ENCODE data around the gene TAF11L8.
"Not testable (repeated sequence)": the region's sequence is repeated elsewhere in the genome, so short reads cannot be mapped to it uniquely, and the experiment has no call there.

TAF11L8 gene

DNA sequence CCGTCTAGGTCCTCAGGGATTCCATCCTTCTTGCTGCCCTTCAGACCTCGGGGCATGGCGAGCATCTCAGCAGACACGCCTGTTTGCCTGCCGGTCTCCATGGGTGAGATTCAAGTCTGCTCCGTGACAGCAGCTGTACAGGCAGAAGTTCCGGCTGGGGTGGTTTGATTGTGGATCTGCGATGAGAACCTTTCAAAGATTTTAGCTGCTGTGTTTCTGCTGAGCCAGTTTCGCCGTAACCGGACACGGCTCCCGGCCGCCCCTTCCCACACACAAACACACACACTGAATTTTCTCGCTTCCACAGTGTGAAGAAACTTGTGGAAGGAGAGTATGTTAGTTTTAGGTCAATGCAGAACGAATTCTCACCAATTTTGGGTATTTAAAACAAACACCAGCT is at the start of gene TAF11L8:
Gene TAF11L8 (minus strand): TSS at position 101 of the 400 bp plus-strand sequence.
- DNase-seq (ENCODE audit: low read depth in 2 of 3, low spot score in 2 of 3), result not testable (repeated sequence)

DNA sequence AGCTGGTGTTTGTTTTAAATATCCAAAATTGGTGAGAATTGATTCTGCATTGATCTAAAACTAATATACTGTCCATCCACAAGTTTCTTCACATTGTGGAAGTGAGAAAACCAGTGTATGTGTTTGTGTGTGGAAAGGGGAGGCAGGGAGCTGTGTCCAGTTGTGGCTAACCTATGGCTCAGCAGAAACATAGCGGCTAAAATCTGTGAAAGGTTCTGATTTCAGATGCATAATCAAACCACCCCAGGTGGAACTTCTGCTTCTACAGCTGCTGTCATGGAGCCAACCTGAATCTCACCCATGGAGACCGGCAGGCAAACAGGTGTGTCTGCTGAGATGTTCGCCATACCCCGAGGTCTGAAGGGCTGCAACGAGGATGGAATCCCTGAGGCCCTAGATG is 43.4 kb upstream of the TAF11L8 start, which contains the start of gene TAF11L14:
Gene TAF11L14 (plus strand): TSS at position 301 of the 400 bp plus-strand sequence.
- no peak for DNase-seq (ENCODE audit: low read depth in 2 of 3, low spot score in 2 of 3)

DNA sequence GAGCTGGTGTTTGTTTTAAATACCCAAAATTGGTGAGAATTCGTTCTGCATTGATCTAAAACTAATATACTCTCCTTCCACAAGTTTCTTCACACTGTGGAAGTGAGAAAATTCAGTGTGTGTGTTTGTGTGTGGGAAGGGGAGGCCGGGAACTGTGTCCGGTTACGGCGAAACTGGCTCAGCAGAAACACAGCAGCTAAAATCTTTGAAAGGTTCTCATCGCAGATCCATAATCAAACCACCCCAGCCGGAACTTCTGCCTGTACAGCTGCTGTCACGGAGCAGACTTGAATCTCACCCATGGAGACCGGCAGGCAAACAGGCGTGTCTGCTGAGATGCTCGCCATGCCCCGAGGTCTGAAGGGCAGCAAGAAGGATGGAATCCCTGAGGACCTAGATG is 41.0 kb upstream of the TAF11L8 start, which contains the start of gene TAF11L13:
Gene TAF11L13 (plus strand): TSS at position 301 of the 400 bp plus-strand sequence.
- DNase-seq (ENCODE audit: low read depth in 2 of 3, low spot score in 2 of 3), result not testable (repeated sequence)

DNA sequence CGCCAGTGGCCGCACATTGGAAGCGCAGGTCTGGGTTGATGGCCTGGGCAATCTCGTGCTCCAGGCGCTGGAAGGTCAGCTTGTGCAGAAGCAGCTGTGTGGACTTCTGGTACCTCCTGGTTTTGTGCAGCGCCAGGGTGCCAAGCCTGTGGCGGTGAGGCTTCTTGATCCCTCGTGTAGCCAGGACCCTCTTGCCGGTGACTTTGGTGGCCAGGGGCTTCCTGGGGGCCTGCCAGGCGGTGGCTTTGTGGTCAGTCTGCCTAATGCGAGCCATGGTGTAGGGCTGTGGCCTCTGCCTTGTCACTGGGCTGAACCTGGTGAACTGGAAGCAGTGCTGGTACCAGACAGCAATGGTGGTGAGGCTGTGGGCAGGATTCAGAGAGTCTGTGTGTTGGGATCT is 34.9 kb upstream of the TAF11L8 start:
- DNase-seq (ENCODE audit: low read depth in 2 of 3, low spot score in 2 of 3), result no peak

DNA sequence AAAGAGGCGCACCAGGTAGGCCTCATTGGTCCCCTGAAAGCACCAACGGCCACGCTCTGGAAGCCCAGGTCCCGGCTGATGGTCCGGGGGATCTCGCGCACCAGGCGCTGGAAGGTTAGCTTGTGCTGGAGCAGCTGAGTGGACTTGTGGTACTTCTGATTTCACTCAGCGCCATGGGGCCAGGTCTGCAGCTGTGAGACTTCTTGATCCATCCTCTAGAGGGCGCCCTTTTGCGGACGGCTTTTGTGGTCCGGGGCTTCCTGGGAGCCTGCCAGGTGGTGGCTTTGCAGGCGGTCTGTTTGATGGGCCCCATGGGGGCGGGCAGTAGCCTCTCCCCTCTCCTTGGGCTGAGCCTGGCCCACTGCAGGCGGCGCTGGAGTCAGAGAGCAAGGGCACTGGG is 29.9 kb upstream of the TAF11L8 start:
- DNase-seq (ENCODE audit: low read depth in 2 of 3, low spot score in 2 of 3), result no peak

DNA sequence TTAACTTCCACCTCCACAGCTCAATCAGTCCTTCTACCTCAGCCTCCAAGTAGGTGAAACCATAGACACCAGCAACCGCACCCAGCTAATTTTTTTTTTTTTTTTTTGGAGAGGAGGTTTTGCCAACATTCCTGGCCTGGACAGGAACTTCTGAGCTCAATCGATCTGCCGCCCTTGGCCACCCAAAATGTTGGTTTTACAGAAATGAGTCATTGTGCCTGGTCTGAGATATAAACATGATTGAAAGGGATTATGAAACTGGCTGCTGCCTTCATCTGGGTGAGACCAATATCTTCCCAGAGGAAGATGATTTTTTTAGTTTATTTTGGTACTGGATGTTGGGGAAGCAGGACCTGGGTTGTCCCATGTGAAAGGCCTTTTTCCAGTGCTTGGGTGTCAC is 28.6 kb upstream of the TAF11L8 start:
- no peak for DNase-seq (ENCODE audit: low read depth in 2 of 3, low spot score in 2 of 3)

DNA sequence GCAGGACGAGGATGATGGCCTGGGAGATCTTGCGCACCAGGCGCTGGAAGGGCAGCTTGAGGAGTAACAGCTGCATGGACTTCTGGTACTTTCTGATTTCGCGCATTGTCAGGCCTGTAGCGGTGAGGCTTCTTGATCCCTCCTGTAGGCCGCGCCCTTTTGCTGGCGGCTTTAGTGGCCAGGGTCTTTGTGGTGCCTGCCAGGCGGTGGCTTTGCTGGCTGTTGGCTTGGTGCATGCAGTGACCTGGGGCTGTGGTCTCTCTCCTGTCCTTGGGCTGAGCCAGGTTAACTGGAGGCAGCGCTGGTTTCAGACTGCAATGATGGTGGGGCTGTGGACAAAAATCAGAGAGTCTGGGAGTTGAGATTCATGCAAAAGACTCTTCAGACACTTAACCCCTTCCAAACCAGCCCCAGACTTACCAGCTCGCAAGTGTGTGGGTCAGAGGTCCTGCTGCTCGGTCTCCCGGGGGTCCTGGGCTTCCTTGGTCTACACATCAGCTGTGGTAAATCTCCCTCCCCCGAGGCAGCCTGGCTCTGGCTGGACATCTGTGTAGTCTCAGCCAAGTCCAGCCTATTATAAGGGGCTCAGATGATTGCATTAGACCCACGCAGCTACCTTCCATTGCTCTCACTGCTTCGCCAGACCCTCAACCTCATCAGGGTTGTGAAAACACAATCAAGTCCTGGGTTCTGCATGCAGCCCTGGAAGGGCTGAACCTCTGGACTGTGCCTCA is 24.3 kb upstream of the TAF11L8 start:
- DNase-seq (ENCODE audit: low read depth in 2 of 3, low spot score in 2 of 3), result no peak

DNA sequence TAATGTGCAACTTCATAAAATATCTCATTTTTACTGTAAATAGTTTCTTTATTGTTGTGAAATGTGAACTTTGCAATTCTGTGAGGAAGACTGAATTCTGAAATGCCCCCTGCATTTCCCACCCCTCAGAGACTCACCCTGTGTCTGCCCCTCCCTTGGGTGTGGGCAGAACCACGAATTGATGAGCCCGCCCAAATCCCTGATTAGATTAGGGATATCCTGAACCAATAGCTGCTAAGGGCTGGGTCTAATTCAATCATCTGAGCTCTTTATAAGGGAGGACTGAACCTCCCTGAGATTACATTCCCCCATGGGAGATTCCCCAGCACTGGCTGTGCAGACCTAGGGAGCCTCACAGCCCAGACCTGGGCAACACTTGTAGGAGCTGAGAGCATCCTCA is 19.3 kb upstream of the TAF11L8 start, which contains the start of gene TAF11L12:
Gene TAF11L12 (plus strand): TSS at position 301 of the 400 bp plus-strand sequence.
- not testable (repeated sequence) for DNase-seq (ENCODE audit: low read depth in 2 of 3, low spot score in 2 of 3)

DNA sequence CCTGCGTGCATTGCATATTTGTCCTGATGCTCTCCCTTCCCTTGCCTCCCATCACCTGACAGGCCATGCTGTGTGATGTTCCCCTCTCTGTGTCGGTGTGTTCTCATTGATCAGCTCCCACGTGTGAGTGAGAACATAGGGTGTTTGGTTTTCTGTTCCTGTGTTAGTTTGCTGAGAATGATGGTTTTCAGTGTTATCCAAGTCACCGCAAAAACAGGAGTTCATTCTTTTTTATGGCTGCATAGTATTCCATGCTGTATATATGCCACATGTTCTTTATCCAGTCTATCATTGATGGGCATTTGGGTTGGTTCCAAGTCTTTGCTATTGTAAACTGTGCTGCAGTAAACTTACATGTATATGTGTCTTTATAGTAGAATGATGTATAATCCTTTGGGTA is 16.7 kb upstream of the TAF11L8 start:
- not testable (repeated sequence) for DNase-seq (ENCODE audit: low read depth in 2 of 3, low spot score in 2 of 3)

DNA sequence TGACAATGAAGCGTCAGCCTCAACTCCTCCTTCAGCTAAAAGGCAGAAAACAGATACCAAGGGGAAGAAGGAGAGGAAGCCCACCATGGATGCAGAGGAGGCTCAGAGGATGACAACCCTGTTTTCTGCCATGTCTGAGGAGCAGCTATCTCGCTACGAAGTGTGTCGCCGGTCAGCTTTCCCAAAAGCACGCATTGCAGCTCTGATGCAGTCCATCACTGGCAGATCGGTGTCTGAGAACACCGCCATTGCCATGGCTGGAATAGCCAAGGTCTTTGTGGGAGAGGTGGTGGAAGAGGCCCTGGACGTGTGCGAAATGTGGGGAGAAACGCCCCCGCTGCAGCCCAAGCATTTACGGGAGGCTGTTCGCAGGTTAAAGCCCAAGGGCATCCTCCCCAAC is 14.2 kb upstream of the TAF11L8 start:
- DNase-seq (ENCODE audit: low read depth in 2 of 3, low spot score in 2 of 3), result no peak

DNA sequence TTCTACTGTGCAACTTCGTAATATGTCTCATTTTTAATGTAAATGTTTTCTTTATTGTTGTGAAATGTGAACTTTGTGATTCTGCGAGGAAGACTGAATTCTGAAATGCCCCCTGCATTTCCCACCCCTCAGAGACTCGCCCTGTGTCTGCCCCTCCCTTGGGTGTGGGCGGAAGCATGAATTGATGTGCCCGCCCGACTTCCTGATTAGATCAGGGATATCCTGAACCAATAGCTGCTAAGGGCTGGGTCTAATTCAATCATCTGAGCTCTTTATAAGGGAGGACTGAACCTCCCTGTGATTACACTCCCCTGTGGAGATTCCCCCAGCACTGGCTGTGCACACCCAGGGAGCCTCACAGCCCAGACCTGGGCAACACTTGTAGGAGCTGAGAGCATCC is 13.1 kb upstream of the TAF11L8 start, which contains the start of gene TAF11L11:
Gene TAF11L11 (plus strand): TSS at position 304 of the 400 bp plus-strand sequence.
- DNase-seq (ENCODE audit: low read depth in 2 of 3, low spot score in 2 of 3), result not testable (repeated sequence)

DNA sequence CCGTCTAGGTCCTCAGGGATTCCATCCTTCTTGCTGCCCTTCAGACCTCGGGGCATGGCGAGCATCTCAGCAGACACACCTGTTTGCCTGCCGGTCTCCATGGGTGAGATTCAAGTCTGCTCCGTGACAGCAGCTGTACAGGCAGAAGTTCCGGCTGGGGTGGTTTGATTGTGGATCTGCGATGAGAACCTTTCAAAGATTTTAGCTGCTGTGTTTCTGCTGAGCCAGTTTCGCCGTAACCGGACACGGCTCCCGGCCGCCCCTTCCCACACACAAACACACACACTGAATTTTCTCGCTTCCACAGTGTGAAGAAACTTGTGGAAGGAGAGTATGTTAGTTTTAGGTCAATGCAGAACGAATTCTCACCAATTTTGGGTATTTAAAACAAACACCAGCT is 7.0 kb upstream of the TAF11L8 start, which contains the start of gene TAF11L10:
Gene TAF11L10 (minus strand): TSS at position 101 of the 400 bp plus-strand sequence.
- not testable (repeated sequence) for DNase-seq (ENCODE audit: low read depth in 2 of 3, low spot score in 2 of 3)

DNA sequence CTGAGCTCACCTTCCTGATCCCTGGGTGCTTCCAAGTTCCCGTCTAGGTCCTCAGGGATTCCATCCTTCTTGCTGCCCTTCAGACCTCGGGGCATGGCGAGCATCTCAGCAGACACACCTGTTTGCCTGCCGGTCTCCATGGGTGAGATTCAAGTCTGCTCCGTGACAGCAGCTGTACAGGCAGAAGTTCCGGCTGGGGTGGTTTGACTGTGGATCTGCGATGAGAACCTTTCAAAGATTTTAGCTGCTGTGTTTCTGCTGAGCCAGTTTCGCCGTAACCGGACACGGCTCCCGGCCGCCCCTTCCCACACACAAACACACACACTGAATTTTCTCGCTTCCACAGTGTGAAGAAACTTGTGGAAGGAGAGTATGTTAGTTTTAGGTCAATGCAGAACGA is 3.5 kb upstream of the TAF11L8 start, which contains the start of gene TAF11L9:
Gene TAF11L9 (minus strand): TSS at position 140 of the 400 bp plus-strand sequence.
- DNase-seq (ENCODE audit: low read depth in 2 of 3, low spot score in 2 of 3), result not testable (repeated sequence)

DNA sequence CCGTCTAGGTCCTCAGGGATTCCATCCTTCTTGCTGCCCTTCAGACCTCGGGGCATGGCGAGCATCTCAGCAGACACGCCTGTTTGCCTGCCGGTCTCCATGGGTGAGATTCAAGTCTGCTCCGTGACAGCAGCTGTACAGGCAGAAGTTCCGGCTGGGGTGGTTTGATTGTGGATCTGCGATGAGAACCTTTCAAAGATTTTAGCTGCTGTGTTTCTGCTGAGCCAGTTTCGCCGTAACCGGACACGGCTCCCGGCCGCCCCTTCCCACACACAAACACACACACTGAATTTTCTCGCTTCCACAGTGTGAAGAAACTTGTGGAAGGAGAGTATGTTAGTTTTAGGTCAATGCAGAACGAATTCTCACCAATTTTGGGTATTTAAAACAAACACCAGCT is 5.1 kb downstream of the TAF11L8 start, which contains the start of gene TAF11L7:
Gene TAF11L7 (minus strand): TSS at position 101 of the 400 bp plus-strand sequence.
- DNase-seq (ENCODE audit: low read depth in 2 of 3, low spot score in 2 of 3), result not testable (repeated sequence)
